Brain microvascular endothelial cell (primary cell): ENCODE results near the gene SART1.

Experiments used
- DNase-seq: peaks from one replicate; pipeline ENCODE4 v3.0.0-alpha.2; 2020
- H3K27ac ChIP-seq: fragments of 250-450 bp; sonication (Bioruptor Pico); 2 replicates; pipeline ENCODE4 v1.5.1; 2020; ENCODE audit warnings: mild to moderate bottlenecking, moderate library complexity
- H3K27me3 ChIP-seq: fragments of 250-450 bp; sonication (Bioruptor Pico); replicated peaks from 2 replicates; pipeline ENCODE4 v1.5.1; 2020; ENCODE audit warnings: mild to moderate bottlenecking
- H3K36me3 ChIP-seq: fragments of 250-450 bp; sonication (Bioruptor Pico); replicated peaks from 2 replicates; pipeline ENCODE4 v1.5.1; 2020; ENCODE audit warnings: mild to moderate bottlenecking
- H3K4me3 ChIP-seq: 2 replicates; pipeline ENCODE4 v1.5.1; 2011; ENCODE audit warnings: low read depth, mild to moderate bottlenecking, control low read depth, low read length, moderate library complexity
- in situ Hi-C: cut with HindIII; loops from 2 replicates; pipeline ENCODE4 v1.10.0; 2017; ENCODE audit warnings: low sequenced_read_pairs, low pct_ligation_motif_present
- TF ChIP-seq, protein P1 (sequence below): IDR thresholded peaks from 2 replicates; pipeline ENCODE4 v1.5.1; 2011; ENCODE audit warnings: low read depth, mild to moderate bottlenecking, moderate library complexity, low read length, control low read depth, inconsistent platforms; ENCODE audit errors: missing control alignments

The SART1 gene

GRCh38 chr11:65953471-65953870 is 8.1 kb upstream of the SART1 start:
- Histone ChIP-seq H3K27ac (no peak overlapping the region), H3K27me3 (no peaks in the 10 kb centered on the region)
- no peak for DNase-seq

DNA sequence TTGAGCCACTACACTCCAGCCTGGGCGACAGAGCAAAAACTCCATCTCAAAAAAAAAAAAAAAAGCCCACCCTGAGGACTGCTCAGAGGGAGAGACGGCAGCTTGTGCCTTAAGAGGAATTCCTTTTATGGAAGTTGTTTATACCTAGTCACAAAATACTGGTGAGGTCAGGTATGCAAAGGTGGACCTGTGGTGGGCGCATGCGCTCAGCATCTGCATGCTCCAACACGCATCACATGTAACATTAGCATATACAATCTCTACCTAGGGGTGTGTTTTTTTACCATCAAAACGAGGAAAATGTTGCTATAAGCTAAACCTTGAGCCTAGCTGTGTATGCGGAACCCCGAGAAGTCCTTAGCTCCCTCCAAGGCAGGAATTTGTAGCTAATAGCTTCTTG is 6.8 kb upstream of the SART1 start:
- in situ Hi-C loops, result no loop called here
- Histone ChIP-seq H3K27ac (no peak overlapping the region), H3K27me3 (no peaks in the 10 kb centered on the region), H3K36me3 (no peaks in the 10 kb centered on the region), H3K4me3 (no peak overlapping the region)
- no peak for DNase-seq
- TF ChIP-seq, protein P1, sequence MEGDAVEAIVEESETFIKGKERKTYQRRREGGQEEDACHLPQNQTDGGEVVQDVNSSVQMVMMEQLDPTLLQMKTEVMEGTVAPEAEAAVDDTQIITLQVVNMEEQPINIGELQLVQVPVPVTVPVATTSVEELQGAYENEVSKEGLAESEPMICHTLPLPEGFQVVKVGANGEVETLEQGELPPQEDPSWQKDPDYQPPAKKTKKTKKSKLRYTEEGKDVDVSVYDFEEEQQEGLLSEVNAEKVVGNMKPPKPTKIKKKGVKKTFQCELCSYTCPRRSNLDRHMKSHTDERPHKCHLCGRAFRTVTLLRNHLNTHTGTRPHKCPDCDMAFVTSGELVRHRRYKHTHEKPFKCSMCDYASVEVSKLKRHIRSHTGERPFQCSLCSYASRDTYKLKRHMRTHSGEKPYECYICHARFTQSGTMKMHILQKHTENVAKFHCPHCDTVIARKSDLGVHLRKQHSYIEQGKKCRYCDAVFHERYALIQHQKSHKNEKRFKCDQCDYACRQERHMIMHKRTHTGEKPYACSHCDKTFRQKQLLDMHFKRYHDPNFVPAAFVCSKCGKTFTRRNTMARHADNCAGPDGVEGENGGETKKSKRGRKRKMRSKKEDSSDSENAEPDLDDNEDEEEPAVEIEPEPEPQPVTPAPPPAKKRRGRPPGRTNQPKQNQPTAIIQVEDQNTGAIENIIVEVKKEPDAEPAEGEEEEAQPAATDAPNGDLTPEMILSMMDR, result no peak

More at GRCh38 chr11:65953471-65953870, 8.1 kb upstream of the SART1 start:
- no peaks in the 10 kb centered on the region for H3K36me3 ChIP-seq
- no peak overlapping the region for H3K4me3 ChIP-seq
- in situ Hi-C loops, result no loop called here
- TF ChIP-seq, protein P1, result no peak

GRCh38 chr11:65958291-65958690 is 3.2 kb upstream of the SART1 start:
- H3K36me3 ChIP-seq, result no peaks in the 10 kb centered on the region
- no peak for DNase-seq
- in situ Hi-C loops, result no loop called here
- no peak overlapping the region for H3K4me3 ChIP-seq
- no peaks in the 10 kb centered on the region for H3K27me3 ChIP-seq
- no peak overlapping the region for H3K27ac ChIP-seq
- TF ChIP-seq, protein P1, result no peak

DNA sequence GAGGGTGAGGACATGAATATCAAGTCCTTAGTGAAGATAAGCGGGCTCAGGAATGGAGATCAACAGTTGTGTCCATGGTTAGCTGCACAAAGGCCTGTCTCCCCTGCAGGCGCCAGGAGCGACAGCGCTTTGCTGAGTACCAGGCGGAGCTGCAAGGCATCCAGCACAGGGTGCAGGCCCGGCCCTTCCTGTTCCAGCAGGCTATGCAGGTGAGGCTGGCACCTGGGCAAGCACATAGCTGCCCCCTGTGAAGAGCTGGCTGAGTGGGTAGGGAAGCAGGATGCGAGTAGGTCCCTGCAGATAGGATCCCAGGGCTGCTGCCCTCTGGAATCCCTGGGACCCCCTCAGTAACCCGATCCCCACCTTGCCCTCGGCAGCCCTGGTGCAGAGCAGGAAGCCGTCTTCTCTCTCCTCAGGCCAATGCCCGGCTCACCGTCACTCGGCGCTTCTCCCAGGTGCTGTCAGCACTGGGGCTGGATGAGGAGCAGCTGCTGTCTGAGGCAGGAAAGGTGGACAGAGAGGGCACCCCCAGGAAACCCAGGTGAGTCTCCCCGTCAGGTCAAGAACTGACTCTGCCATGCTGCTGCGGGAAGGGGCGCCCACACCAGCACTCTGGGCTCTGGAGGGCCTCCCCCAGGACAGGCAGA is 2.6 kb upstream of the SART1 start:
- H3K27me3 ChIP-seq, result no peaks in the 10 kb centered on the region
- peaks cover under 1% of the 10 kb centered on the region for H3K36me3 ChIP-seq
- H3K27ac ChIP-seq, result no peak overlapping the region
- in situ Hi-C loops, result no loop called here
- TF ChIP-seq, protein P1, result no peak
- no peak for DNase-seq
- no peak overlapping the region for H3K4me3 ChIP-seq

- DNase-seq, result peak; percentile 6
- Histone ChIP-seq H3K27ac (peak overlapping the region; percentile 84), H3K36me3 (peaks cover 18% of the 10 kb centered on the region), H3K27me3 (no peaks in the 10 kb centered on the region), H3K4me3 (peak overlapping the region; percentile 81)
- in situ Hi-C loops, result no loop called here
- TF ChIP-seq, protein P1, result no peak
Observed at GRCh38 chr11:65960824-65961266, 689 bp upstream of the SART1 start.

GRCh38 chr11:65962141-65962564 is 619 bp downstream of the SART1 start:
- TF ChIP-seq, protein P1, result no peak
- DNase-seq, result no peak
- Histone ChIP-seq H3K4me3 (peak overlapping the region; percentile 81), H3K36me3 (peaks cover 31% of the 10 kb centered on the region), H3K27me3 (no peaks in the 10 kb centered on the region), H3K27ac (no peak overlapping the region)
- in situ Hi-C loops, result no loop called here
